Sigmoid colon (tissue), 7 donors: ENCODE results near the gene PRKD1. TPM values are rescaled to one million over a fixed set of nuclear protein-coding genes. Genes with fewer than 3 reads are reported as not detected.

Source experiments
- DNase-seq: peaks from one replicate; pipeline ENCODE4 v3.0.0-alpha.2; 2019
- H3K27ac ChIP-seq, 4 donors: fragments of 200-600 bp; sonication (generic); one replicate each; pipeline ENCODE4 v1.5.1; 2016 to 2019; ENCODE audit warnings: mild to moderate bottlenecking in 1 of 4
- H3K27me3 ChIP-seq, 3 donors: fragments of 200-600 bp; sonication (generic); one replicate each; pipeline ENCODE4 v1.5.1; 2019; ENCODE audit warnings: mild to moderate bottlenecking in 1 of 3
- H3K36me3 ChIP-seq, 4 donors: fragments of 200-600 bp; sonication (generic); one replicate each; pipeline ENCODE4 v1.5.1; 2016 to 2019
- H3K4me1 ChIP-seq, 4 donors: fragments of 200-600 bp; sonication (generic); one replicate each; pipeline ENCODE4 v1.5.1; 2017 to 2019
- H3K4me3 ChIP-seq, 4 donors: fragments of 200-600 bp; sonication (generic); one replicate each; pipeline ENCODE4 v1.5.1; 2017 to 2019; ENCODE audit warnings: mild to moderate bottlenecking in 2 of 4, moderate library complexity in 1 of 4
- H3K9me3 ChIP-seq, 4 donors: fragments of 200-600 bp in 3 of 4; sonication (generic) in 3 of 4; one replicate each; pipeline versions ENCODE4 v1.5.1 to v1.6.1; 2013 to 2019
- CTCF ChIP-seq, 4 experiments: fragments of 450-650 bp in 3 of 4; fragments of 200-600 bp in 1 of 4; IDR thresholded peaks; one replicate each; pipeline ENCODE4 v1.5.1; 2016 to 2019; ENCODE audit warnings: antibody characterized with exemption in 4 of 4, mild to moderate bottlenecking in 3 of 4, moderate library complexity in 2 of 4
- EP300 ChIP-seq, 4 donors: sonication (generic); formaldehyde crosslinking; IDR thresholded peaks; one replicate each; pipeline ENCODE4 v1.6.1; 2017; ENCODE audit warnings: antibody characterized with exemption in 4 of 4
- POLR2A ChIP-seq, 2 donors: fragments of 450-650 bp; IDR thresholded peaks; one replicate each; pipeline ENCODE4 v1.6.1; 2016; ENCODE audit warnings: antibody characterized with exemption in 2 of 2, mild to moderate bottlenecking in 2 of 2, moderate library complexity in 2 of 2
- POLR2AphosphoS5 ChIP-seq, 4 donors: sonication (generic); formaldehyde crosslinking; IDR thresholded peaks; one replicate each; pipeline ENCODE4 v1.6.1; 2017; ENCODE audit warnings: antibody characterized with exemption in 4 of 4
- WGBS, 2 donors: extraction: QIAGEN DNeasy Blood & Tissue Kit; methylation state at CpG; one replicate each; pipeline ENCODE4 v1.1.7; 2013; 5-methylcytosine and 5-hydroxymethylcytosine counted together
- intact Hi-C: fragments of 100-400 bp; cut with DNase I; formaldehyde crosslinking; loops from one replicate; pipeline ENCODE4 v1.15.1; 2023
- polyA plus RNA-seq, 3 donors: library from polyadenylated mRNA; stranded (reverse); fragments of 200-250 nt; gene quantifications; one replicate each; pipeline ENCODE4 v1.2.3, GENCODE V29; 2013
- total RNA-seq, 4 donors: library from RNA; depleted of rRNA; stranded (reverse); fragments of >200 nt; gene quantifications; one replicate each; pipeline ENCODE4 v1.1.0, GENCODE V29; 2016
- donor health status: healthy with polysubstance abuse.
- donor health status: Bipolar disorder and iron deficiency.
- donor health status: healthy.

The PRKD1 gene
- total and polyA plus RNA-seq, 7 donors, result 0.46 to 27.1 (median 14.5) TPM

- 53 to 65% methylated on average over 5 of the region's 5 CpGs for WGBS, 2 donors
- Histone ChIP-seq H3K36me3 (no peaks in the 10 kb centered on the region), H3K4me3 (no peak overlapping the region), H3K9me3 (no peaks in the 10 kb centered on the region), H3K27me3 (no peaks in the 10 kb centered on the region), H3K27ac (peak overlapping the region in 3 of 4 donors; percentile 19 to 44 (median 41)), H3K4me1 (peaks cover 0 to 35% (median 30%) of the 10 kb centered on the region in 4 donors)
- intact Hi-C loops, result no loop called here
- TF ChIP-seq POLR2A (IDR thresholded peaks at IDR 0.05) (no peak), POLR2AphosphoS5 (IDR thresholded peaks at IDR 0.05) (no peak), CTCF (IDR thresholded peaks at IDR 0.05) (no peak), EP300 (IDR thresholded peaks at IDR 0.05) (no peak)
- no peak for DNase-seq
These were observed 105.8 kb downstream of the PRKD1 start for GRCh38 chr14:29821661-29822429.

- H3K4me3 ChIP-seq, result no peak overlapping the region
- peak overlapping the region in 2 of 4 donors; percentile 41 to 44 for H3K27ac ChIP-seq
- TF ChIP-seq EP300 (IDR thresholded peaks at IDR 0.05) (no peak), POLR2A (IDR thresholded peaks at IDR 0.05) (no peak), CTCF (IDR thresholded peaks at IDR 0.05) (no peak), POLR2AphosphoS5 (IDR thresholded peaks at IDR 0.05) (no peak)
- no peaks in the 10 kb centered on the region for H3K36me3 ChIP-seq
- no peaks in the 10 kb centered on the region for H3K27me3 ChIP-seq
- intact Hi-C loops, result no loop called here
- DNase-seq, result no peak
- H3K9me3 ChIP-seq, result no peaks in the 10 kb centered on the region
- H3K4me1 ChIP-seq, result peaks cover 0 to 35% (median 30%) of the 10 kb centered on the region in 4 donors
- 40 to 58% methylated on average over 2 of the region's 2 CpGs for WGBS, 2 donors
These were observed 106.4 kb downstream of the PRKD1 start for GRCh38 chr14:29821242-29821641.

GRCh38 chr14:29820785-29821184, 106.9 kb downstream of the PRKD1 start:
- Histone ChIP-seq H3K9me3 (no peaks in the 10 kb centered on the region), H3K27ac (no peak overlapping the region), H3K36me3 (no peaks in the 10 kb centered on the region), H3K4me1 (peaks cover 0 to 35% (median 30%) of the 10 kb centered on the region in 4 donors), H3K4me3 (no peak overlapping the region), H3K27me3 (no peaks in the 10 kb centered on the region)
- WGBS, 2 donors, result 69 to 75% methylated on average over 1 of the region's 1 CpG
- no peak for DNase-seq
- intact Hi-C loops, result no loop called here
- TF ChIP-seq EP300 (IDR thresholded peaks at IDR 0.05), result no peak
- TF ChIP-seq POLR2A (IDR thresholded peaks at IDR 0.05), result no peak
- no peak for TF ChIP-seq CTCF (IDR thresholded peaks at IDR 0.05)
- TF ChIP-seq POLR2AphosphoS5 (IDR thresholded peaks at IDR 0.05), result no peak

- intact Hi-C loops, result loop anchor here (10.0 kb wide), 1 partner anchor 107 kb away; the partner anchor contains the start of gene PRKD1
- no peak overlapping the region for H3K27ac ChIP-seq
- H3K36me3 ChIP-seq, result no peaks in the 10 kb centered on the region
- no peak for TF ChIP-seq CTCF (IDR thresholded peaks at IDR 0.05)
- no peak for TF ChIP-seq POLR2A (IDR thresholded peaks at IDR 0.05)
- DNase-seq, result no peak
- H3K4me3 ChIP-seq, result no peak overlapping the region
- H3K27me3 ChIP-seq, result no peaks in the 10 kb centered on the region
- no peaks in the 10 kb centered on the region for H3K9me3 ChIP-seq
- peaks cover 0 to 35% (median 31%) of the 10 kb centered on the region in 4 donors for H3K4me1 ChIP-seq
These were observed 109.8 kb downstream of the PRKD1 start for GRCh38 chr14:29817767-29818405.
